K562 (cell line): ENCODE results near the gene KANK2. TPM values are rescaled to one million over a fixed set of nuclear protein-coding genes. Genes with fewer than 3 reads are reported as not detected.

Source experiments
- CC2D1A ChIP-seq: fragments of 450-650 bp; IDR thresholded peaks from 2 replicates; pipeline ENCODE4 v1.6.1; 2017; ENCODE audit warnings: mild to moderate bottlenecking
- CHD4 ChIP-seq: fragments of 200-600 bp; sonication (generic); IDR thresholded peaks from 3 replicates; pipeline ENCODE4 v1.6.1; 2012; ENCODE audit warnings: low read depth, mild to moderate bottlenecking, mixed read lengths, low read length, inconsistent platforms; ENCODE audit not compliant: insufficient read depth, insufficient replicate concordance, poor library complexity, severe bottlenecking
- FOXJ2 ChIP-seq: fragments of 200-800 bp; sonication (Bioruptor generic); IDR thresholded peaks from 2 replicates; pipeline ENCODE4 v1.6.1; 2016; ENCODE audit warnings: missing genetic modification characterization, missing compliant biosample characterization
- HDAC1 ChIP-seq, 2 experiments: fragments of 450-650 bp; IDR thresholded peaks; 2 replicates each; pipeline ENCODE4 v1.6.1; 2016 to 2017; ENCODE audit warnings: inconsistent platforms in 1 of 2, mild to moderate bottlenecking in 1 of 2, moderate library complexity in 1 of 2
- NEUROD1 ChIP-seq: fragments of 150-350 bp; IDR thresholded peaks from 2 replicates; pipeline ENCODE4 v1.6.1; 2014; ENCODE audit warnings: borderline replicate concordance, low read length, low read depth; ENCODE audit not compliant: partially characterized antibody
- RAD21 ChIP-seq, 2 experiments: fragments of 250-450 bp in 1 of 2; fragments of 450-650 bp in 1 of 2; sonication (Bioruptor Pico) in 1 of 2; formaldehyde crosslinking in 1 of 2; IDR thresholded peaks in 1 of 2; conservative IDR thresholded peaks in 1 of 2; 2 replicates each; pipeline versions ENCODE4 v1.4.0 to v1.8.0; 2020 to 2022; ENCODE audit warnings: mild to moderate bottlenecking in 2 of 2, moderate library complexity in 1 of 2
- RUNX1 ChIP-seq: sonication (generic); IDR thresholded peaks from 2 replicates; pipeline ENCODE4 v1.6.1; 2016; ENCODE audit warnings: antibody characterized with exemption, low read depth
- SMARCA5 ChIP-seq: fragments of 450-650 bp; IDR thresholded peaks from 2 replicates; pipeline ENCODE4 v1.6.1; 2016
- TGIF2 ChIP-seq: sonication (generic); formaldehyde crosslinking; IDR thresholded peaks from 2 replicates; pipeline ENCODE4 v1.8.1; 2022; ENCODE audit warnings: mild to moderate bottlenecking, missing genetic modification reagents, moderate library complexity
- ZNF695 ChIP-seq: fragments of 450-650 bp; formaldehyde crosslinking; IDR thresholded peaks from 2 replicates; pipeline ENCODE4 v1.4.0; 2020; ENCODE audit warnings: mild to moderate bottlenecking, moderate library complexity
- ZNF696 ChIP-seq: fragments of 250-450 bp; sonication (Bioruptor Pico); conservative IDR thresholded peaks from 2 replicates; pipeline ENCODE4 v1.4.0; 2020; ENCODE audit warnings: mild to moderate bottlenecking, moderate library complexity
- ZNF699 ChIP-seq: fragments of 250-450 bp; sonication (Bioruptor Pico); IDR thresholded peaks from 2 replicates; pipeline ENCODE4 v1.8.0; 2021; ENCODE audit warnings: mild to moderate bottlenecking, moderate library complexity; ENCODE audit not compliant: insufficient replicate concordance
- polyA plus RNA-seq, 8 experiments: library from polyadenylated mRNA; depleted of rRNA in 4 of 8; stranded (reverse) in 5 of 8; unstranded in 3 of 8; fragments of >200 nt; fragmentation: Nextera tagmentation in 2 of 8; fragmentation: Illumina TruSeq in 1 of 8; extraction: Ambion mirVana in 2 of 8; extraction: Trizol in 1 of 8; gene quantifications; 2 replicates each; pipeline versions ENCODE4 v1.2.1 to v1.2.3, GENCODE V29; 2011 to 2014; ENCODE audit warnings: inconsistent platforms in 1 of 8, missing spikeins in 1 of 8
- total RNA-seq, 7 experiments: library from RNA; depleted of rRNA in 6 of 7; stranded (reverse); fragments of >200 nt in 6 of 7; fragmentation: Illumina TruSeq in 2 of 7; extraction: Trizol in 2 of 7; gene quantifications; 2 replicates each; pipeline versions ENCODE4 v1.2.1 to v1.2.3, GENCODE V29; 2011 to 2021; ENCODE audit warnings: low replicate concordance in 1 of 7
- TF ChIP-seq, protein P1 (sequence below), 2 experiments: fragments of 450-650 bp; formaldehyde crosslinking in 1 of 2; IDR thresholded peaks; 2 replicates each; pipeline versions ENCODE4 v1.4.0 to v1.6.1; 2014 to 2020; ENCODE audit warnings: mild to moderate bottlenecking in 2 of 2, borderline replicate concordance in 1 of 2, low read depth in 1 of 2
- TF ChIP-seq, protein P2 (sequence below): sonication (generic); formaldehyde crosslinking; IDR thresholded peaks from 2 replicates; pipeline ENCODE4 v1.8.1; 2023; ENCODE audit warnings: mild to moderate bottlenecking, missing genetic modification reagents
- TF ChIP-seq, protein P3 (sequence below): fragments of 250-450 bp; sonication (Bioruptor Pico); IDR thresholded peaks from 2 replicates; pipeline ENCODE4 v1.8.0; 2021; ENCODE audit warnings: moderate library complexity, mild to moderate bottlenecking, inconsistent platforms

KANK2 gene
- total and polyA plus RNA-seq, 9 of the 15 experiments (the other 6 are each of a cell fraction or from before 2014, with no cell fraction given): 4.4 to 47.8 (median 21.3) TPM

DNA sequence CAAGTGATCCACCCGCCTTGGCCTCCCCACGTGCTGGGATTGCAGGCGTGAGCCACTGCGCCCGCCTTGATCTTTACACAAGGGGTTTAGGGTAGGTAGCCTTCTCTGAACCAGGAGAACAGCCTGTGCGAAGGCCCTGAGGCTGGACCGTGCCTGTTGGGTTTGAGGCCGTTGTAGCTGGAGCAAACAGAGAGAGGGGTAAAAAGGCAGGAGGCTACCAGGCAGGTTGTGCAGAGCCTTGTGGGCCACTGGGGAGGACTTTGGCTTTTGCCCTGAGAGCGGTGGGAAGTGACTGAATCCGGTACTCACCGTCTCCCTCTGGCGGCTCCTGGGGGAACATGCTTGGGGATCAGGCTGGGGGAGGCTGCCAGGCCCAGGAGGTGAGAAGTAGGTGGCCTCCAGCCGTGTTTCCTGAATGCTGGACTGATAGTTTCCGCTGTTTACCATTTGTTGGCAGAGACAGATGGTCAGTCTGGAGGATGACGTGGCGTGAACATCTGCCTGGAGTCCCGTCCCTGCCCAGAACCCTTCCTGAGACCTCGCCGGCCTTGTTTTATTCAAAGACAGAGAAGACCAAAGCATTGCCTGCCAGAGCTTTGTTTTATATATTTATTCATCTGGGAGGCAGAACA lies 66.4 kb downstream of the KANK2 start (continued):
- TF ChIP-seq ZNF696 (CRISPR knock-in tag): no peak
- TF ChIP-seq, protein P1, sequence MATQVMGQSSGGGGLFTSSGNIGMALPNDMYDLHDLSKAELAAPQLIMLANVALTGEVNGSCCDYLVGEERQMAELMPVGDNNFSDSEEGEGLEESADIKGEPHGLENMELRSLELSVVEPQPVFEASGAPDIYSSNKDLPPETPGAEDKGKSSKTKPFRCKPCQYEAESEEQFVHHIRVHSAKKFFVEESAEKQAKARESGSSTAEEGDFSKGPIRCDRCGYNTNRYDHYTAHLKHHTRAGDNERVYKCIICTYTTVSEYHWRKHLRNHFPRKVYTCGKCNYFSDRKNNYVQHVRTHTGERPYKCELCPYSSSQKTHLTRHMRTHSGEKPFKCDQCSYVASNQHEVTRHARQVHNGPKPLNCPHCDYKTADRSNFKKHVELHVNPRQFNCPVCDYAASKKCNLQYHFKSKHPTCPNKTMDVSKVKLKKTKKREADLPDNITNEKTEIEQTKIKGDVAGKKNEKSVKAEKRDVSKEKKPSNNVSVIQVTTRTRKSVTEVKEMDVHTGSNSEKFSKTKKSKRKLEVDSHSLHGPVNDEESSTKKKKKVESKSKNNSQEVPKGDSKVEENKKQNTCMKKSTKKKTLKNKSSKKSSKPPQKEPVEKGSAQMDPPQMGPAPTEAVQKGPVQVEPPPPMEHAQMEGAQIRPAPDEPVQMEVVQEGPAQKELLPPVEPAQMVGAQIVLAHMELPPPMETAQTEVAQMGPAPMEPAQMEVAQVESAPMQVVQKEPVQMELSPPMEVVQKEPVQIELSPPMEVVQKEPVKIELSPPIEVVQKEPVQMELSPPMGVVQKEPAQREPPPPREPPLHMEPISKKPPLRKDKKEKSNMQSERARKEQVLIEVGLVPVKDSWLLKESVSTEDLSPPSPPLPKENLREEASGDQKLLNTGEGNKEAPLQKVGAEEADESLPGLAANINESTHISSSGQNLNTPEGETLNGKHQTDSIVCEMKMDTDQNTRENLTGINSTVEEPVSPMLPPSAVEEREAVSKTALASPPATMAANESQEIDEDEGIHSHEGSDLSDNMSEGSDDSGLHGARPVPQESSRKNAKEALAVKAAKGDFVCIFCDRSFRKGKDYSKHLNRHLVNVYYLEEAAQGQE (IDR thresholded peaks at IDR 0.05; ENCODE audit: borderline replicate concordance): peak; percentile 21; the same call in 1 of the 2 replicates
- TF ChIP-seq, protein P1 (CRISPR knock-in tag; IDR thresholded peaks at IDR 0.05; ENCODE audit: low read depth): no peak
- TF ChIP-seq NEUROD1: no peak
- TF ChIP-seq TGIF2 (CRISPR knock-in tag): no peak
- TF ChIP-seq RAD21 (CRISPR knock-in tag; conservative IDR thresholded peaks at IDR 0.05 in 1 of 2, IDR thresholded peaks at IDR 0.05 in 1 of 2): peak; percentile 29 to 47
- TF ChIP-seq ZNF699 (CRISPR knock-in tag): no peak
- no peak for TF ChIP-seq ZNF695
- TF ChIP-seq CHD4: no peak
- TF ChIP-seq, protein P2, sequence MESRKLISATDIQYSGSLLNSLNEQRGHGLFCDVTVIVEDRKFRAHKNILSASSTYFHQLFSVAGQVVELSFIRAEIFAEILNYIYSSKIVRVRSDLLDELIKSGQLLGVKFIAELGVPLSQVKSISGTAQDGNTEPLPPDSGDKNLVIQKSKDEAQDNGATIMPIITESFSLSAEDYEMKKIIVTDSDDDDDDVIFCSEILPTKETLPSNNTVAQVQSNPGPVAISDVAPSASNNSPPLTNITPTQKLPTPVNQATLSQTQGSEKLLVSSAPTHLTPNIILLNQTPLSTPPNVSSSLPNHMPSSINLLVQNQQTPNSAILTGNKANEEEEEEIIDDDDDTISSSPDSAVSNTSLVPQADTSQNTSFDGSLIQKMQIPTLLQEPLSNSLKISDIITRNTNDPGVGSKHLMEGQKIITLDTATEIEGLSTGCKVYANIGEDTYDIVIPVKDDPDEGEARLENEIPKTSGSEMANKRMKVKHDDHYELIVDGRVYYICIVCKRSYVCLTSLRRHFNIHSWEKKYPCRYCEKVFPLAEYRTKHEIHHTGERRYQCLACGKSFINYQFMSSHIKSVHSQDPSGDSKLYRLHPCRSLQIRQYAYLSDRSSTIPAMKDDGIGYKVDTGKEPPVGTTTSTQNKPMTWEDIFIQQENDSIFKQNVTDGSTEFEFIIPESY: 0 out of 2 replicates have a peak, but pooled peaks have one; percentile 35
- TF ChIP-seq SMARCA5: peak; percentile 12; the same call in 1 of the 2 replicates
- no peak for TF ChIP-seq HDAC1 (IDR thresholded peaks at IDR 0.05)
- no peak for TF ChIP-seq CC2D1A
- TF ChIP-seq RUNX1: no peak; the same call in 1 of the 2 replicates
- TF ChIP-seq FOXJ2 (tag): no peak
- TF ChIP-seq, protein P3, sequence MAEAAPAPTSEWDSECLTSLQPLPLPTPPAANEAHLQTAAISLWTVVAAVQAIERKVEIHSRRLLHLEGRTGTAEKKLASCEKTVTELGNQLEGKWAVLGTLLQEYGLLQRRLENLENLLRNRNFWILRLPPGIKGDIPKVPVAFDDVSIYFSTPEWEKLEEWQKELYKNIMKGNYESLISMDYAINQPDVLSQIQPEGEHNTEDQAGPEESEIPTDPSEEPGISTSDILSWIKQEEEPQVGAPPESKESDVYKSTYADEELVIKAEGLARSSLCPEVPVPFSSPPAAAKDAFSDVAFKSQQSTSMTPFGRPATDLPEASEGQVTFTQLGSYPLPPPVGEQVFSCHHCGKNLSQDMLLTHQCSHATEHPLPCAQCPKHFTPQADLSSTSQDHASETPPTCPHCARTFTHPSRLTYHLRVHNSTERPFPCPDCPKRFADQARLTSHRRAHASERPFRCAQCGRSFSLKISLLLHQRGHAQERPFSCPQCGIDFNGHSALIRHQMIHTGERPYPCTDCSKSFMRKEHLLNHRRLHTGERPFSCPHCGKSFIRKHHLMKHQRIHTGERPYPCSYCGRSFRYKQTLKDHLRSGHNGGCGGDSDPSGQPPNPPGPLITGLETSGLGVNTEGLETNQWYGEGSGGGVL: no peak
